Fibroblast of mammary gland (primary cell): Measurements from ENCODE around the gene SMAP1.
A peak's percentile ranks its signal among the peaks of the same experiment; 100 is the strongest.
"Not testable (repeated sequence)": the region's sequence is repeated elsewhere in the genome, so short reads cannot be mapped to it uniquely, and the experiment has no call there.

ENCODE experiments used
- DNase-seq: peaks from one replicate; pipeline ENCODE4 v3.0.0-alpha.2; 2010; ENCODE audit warnings: low read depth
- H3K4me3 ChIP-seq: 2 replicates; pipeline ENCODE4 v1.5.1; 2011; ENCODE audit warnings: low read depth, mild to moderate bottlenecking, low read length, moderate library complexity; ENCODE audit not compliant: control insufficient read depth
- CTCF ChIP-seq: conservative IDR thresholded peaks from 2 replicates; pipeline ENCODE4 v1.5.1; 2011; ENCODE audit warnings: low read depth, low read length, inconsistent platforms; ENCODE audit not compliant: control insufficient read depth, insufficient read depth

Gene SMAP1

GRCh38 chr6:70725817-70726415 is 58.2 kb downstream of the SMAP1 start:
- DNase-seq = peak; percentile 28
- no peak overlapping the region for H3K4me3 ChIP-seq
- no peak for TF ChIP-seq CTCF

- DNase-seq = no peak
- no peak overlapping the region for H3K4me3 ChIP-seq
- TF ChIP-seq CTCF = no peak
These were observed 66.7 kb downstream of the SMAP1 start for GRCh38 chr6:70734381-70734780.

- TF ChIP-seq CTCF = no peak
- no peak overlapping the region for H3K4me3 ChIP-seq
- no peak for DNase-seq
These were observed 67.3 kb downstream of the SMAP1 start for GRCh38 chr6:70734979-70735378.

- no peak overlapping the region for H3K4me3 ChIP-seq
- TF ChIP-seq CTCF = no peak
- no peak for DNase-seq
These were observed 67.8 kb downstream of the SMAP1 start for GRCh38 chr6:70735513-70735912.

GRCh38 chr6:70738028-70738427 is 70.3 kb downstream of the SMAP1 start:
- H3K4me3 ChIP-seq = no peak overlapping the region
- no peak for DNase-seq
- TF ChIP-seq CTCF = no peak

GRCh38 chr6:70739534-70739933 is 71.9 kb downstream of the SMAP1 start:
- TF ChIP-seq CTCF = no peak
- no peak for DNase-seq
- no peak overlapping the region for H3K4me3 ChIP-seq

GRCh38 chr6:70740746-70741145 is 73.1 kb downstream of the SMAP1 start:
- DNase-seq, H3K4me3 ChIP-seq: not testable (repeated sequence)

- DNase-seq = not testable (repeated sequence)
These were observed 74.8 kb downstream of the SMAP1 start for GRCh38 chr6:70742462-70742861.

More at GRCh38 chr6:70742462-70742861, 74.8 kb downstream of the SMAP1 start:
- H3K4me3 ChIP-seq = not testable (repeated sequence)
